PC-9 (cell line): ENCODE data around the gene GPR45. TPM values are rescaled to one million over a fixed set of nuclear protein-coding genes. Genes with fewer than 3 reads are reported as not detected.

ENCODE experiments used
- Bru-seq: library from RNA; stranded (reverse); fragments of 400-500 nt; gene quantifications from one replicate; lab custom pipeline; 2021; lab: Mats Ljungman, UMichigan
- BruChase-seq, 2 experiments: library from RNA; stranded (reverse); fragments of 400-500 nt; gene quantifications; one replicate each; lab custom pipeline; 2021; lab: Mats Ljungman, UMichigan
- BruUV-seq: library from RNA; stranded (reverse); fragments of 400-500 nt; replicated peaks from 2 replicates; lab custom pipeline; 2021; lab: Mats Ljungman, UMichigan
- CTCF ChIA-PET: fragments of 300-600 bp; sonication (Branson Sonifier 250); formaldehyde crosslinking; loops from one replicate; lab custom pipeline; 2022; ENCODE audit warnings: antibody characterized with exemption; lab: Charles Lee
- POLR2A ChIA-PET: fragments of 300-600 bp; sonication (Branson Sonifier 250); formaldehyde crosslinking; loops from one replicate; lab custom pipeline; 2022; ENCODE audit warnings: antibody characterized with exemption; ENCODE audit not compliant: unreplicated experiment; lab: Charles Lee
- DNase-seq, 2 experiments: peaks; one replicate each; pipeline versions ENCODE4 v3.0.0 to v3.0.0-alpha.2; 2015 to 2022; ENCODE audit warnings: mixed read lengths in 1 of 2
- H2AFZ ChIP-seq: fragments of 200-600 bp; sonication (generic); 2 replicates; pipeline ENCODE4 v1.8.1; 2017; ENCODE audit warnings: antibody characterized with exemption
- H3F3A ChIP-seq: fragments of 200-600 bp; sonication (generic); 2 replicates; pipeline ENCODE4 v1.8.1; 2017; ENCODE audit warnings: antibody characterized with exemption, mild to moderate bottlenecking, low read depth; ENCODE audit not compliant: insufficient read depth
- H3K27ac ChIP-seq: fragments of 200-600 bp; sonication (generic); 2 replicates; pipeline ENCODE4 v1.6.1; 2016; ENCODE audit warnings: mixed run types
- H3K27me3 ChIP-seq: fragments of 200-600 bp; sonication (generic); 2 replicates; pipeline ENCODE4 v1.6.1; 2016; ENCODE audit warnings: low read depth, mixed run types; ENCODE audit not compliant: insufficient read depth
- H3K36me3 ChIP-seq: fragments of 200-600 bp; sonication (generic); 2 replicates; pipeline ENCODE4 v1.6.1; 2016; ENCODE audit warnings: low read depth, mixed run types
- H3K4me1 ChIP-seq: fragments of 200-600 bp; sonication (generic); replicated peaks from 2 replicates; pipeline ENCODE4 v1.6.1; 2016; ENCODE audit warnings: mixed run types; ENCODE audit not compliant: insufficient read depth
- H3K4me2 ChIP-seq: fragments of 200-600 bp; sonication (generic); 2 replicates; pipeline ENCODE4 v1.6.1; 2017; ENCODE audit warnings: mixed run types
- H3K4me3 ChIP-seq: fragments of 200-600 bp; sonication (generic); 2 replicates; pipeline ENCODE4 v1.6.1; 2016; ENCODE audit warnings: mixed run types
- H3K79me2 ChIP-seq: fragments of 200-600 bp; sonication (generic); 2 replicates; pipeline ENCODE4 v1.6.1; 2017; ENCODE audit warnings: low read depth, mixed run types
- H3K9me2 ChIP-seq: fragments of 200-600 bp; sonication (generic); 2 replicates; pipeline ENCODE4 v1.8.1; 2017; ENCODE audit warnings: mild to moderate bottlenecking; ENCODE audit not compliant: insufficient read depth
- H3K9me3 ChIP-seq: fragments of 200-600 bp; sonication (generic); 2 replicates; pipeline ENCODE4 v1.8.1; 2016; ENCODE audit warnings: low read depth; ENCODE audit not compliant: insufficient read depth
- H4K20me1 ChIP-seq: fragments of 200-600 bp; sonication (generic); 2 replicates; pipeline ENCODE4 v1.8.1; 2017; ENCODE audit not compliant: insufficient read depth
- CTCF ChIP-seq: fragments of 200-600 bp; sonication (generic); conservative IDR thresholded peaks from 2 replicates; pipeline ENCODE4 v1.6.1; 2017; ENCODE audit warnings: mixed run types, antibody characterized with exemption, mild to moderate bottlenecking, moderate library complexity
- EZH2 ChIP-seq: fragments of 200-600 bp; sonication (generic); IDR thresholded peaks from 2 replicates; pipeline ENCODE4 v1.8.0; 2017; ENCODE audit warnings: antibody characterized with exemption, low read depth
- intact Hi-C: fragments of 100-400 bp; cut with micrococcal nuclease; formaldehyde crosslinking; loops from one replicate; pipeline ENCODE4 v1.10.0; 2022; ENCODE audit not compliant: unreplicated experiment
- long read RNA-seq: library from polyadenylated mRNA; stranded (forward); transcript quantifications from one replicate; pipeline ENCODE4 v2.0.0, GENCODE V29; 2022
- total RNA-seq: library from RNA; stranded (reverse); gene quantifications from 2 replicates; pipeline ENCODE4 v1.2.3, GENCODE V29; 2021

GPR45 gene
- total RNA-seq (not detected in 2 replicates), Bru-seq, nascent RNA (not detected), BruChase-seq, experiment 1, labeled RNA remaining after a 2-hour chase (not detected), BruChase-seq, experiment 2, labeled RNA remaining after a 6-hour chase (not detected)
- long read RNA-seq, result 0 reads

GRCh38 chr2:105241443-105241842 is at the start of gene GPR45:
GPR45 (plus strand) TSS chr2:105241743; CDS start chr2:105241859, 116 bp downstream.
- intact Hi-C loops, result no loop called here
- Histone ChIP-seq H2AFZ (no peak within 1 kb of the TSS), H3K27ac (no peak within 1 kb of the TSS), H3K27me3 (0 out of 2 replicates have a peak, but pooled peaks cover 6% of the 10 kb centered on the region), H3K4me2 (no peak within 1 kb of the TSS), H3K9me2 (no peaks in the 10 kb centered on the region), H3K4me1 (no peaks in the 10 kb centered on the region), H3K4me3 (no peak within 1 kb of the TSS), H3K9me3 (no peaks in the 10 kb centered on the region), H3K79me2 (no peaks in the 10 kb centered on the region), H3K36me3 (no peaks in the 10 kb centered on the region), H3F3A (no peaks in the 10 kb centered on the region), H4K20me1 (no peaks in the 10 kb centered on the region)
- no peak for DNase-seq
- BruUV-seq, result no TSS peak
- CTCF ChIA-PET, result no interaction called here
- POLR2A ChIA-PET, result no interaction called here
- TF ChIP-seq CTCF (no peak), EZH2 (no peak)

DNA sequence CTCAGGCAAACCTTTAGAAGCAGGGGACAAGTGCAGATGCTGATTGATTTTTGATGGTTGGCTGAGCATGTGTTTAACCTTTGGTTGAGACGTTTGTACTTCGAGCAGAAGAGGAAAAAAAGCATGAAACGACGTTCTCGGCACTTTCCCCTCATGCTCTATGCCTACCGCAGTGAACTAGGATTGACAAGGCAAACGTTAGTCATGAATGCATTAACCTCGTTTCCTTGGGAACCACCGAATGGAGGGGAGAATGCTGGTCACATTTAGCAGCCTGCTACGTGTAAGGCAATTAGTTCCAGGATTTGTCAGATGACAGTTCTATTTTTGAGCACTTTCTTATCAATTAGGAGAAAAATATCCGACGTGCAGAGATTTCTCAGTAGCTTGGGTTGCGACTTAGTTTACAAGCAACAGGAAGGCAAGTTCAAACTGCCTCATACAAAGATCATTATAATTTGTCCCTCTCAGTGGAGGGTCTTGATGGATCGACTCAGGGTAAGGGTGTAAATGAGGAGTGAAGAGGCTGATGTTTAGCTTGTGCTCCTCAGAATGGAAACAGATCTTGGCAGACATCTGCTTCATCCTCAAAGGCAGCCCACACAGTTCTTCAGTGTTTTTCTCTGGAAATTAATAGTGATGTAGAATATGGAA is 47.4 kb upstream of the GPR45 start:
- TF ChIP-seq CTCF (no peak), EZH2 (no peak)
- Histone ChIP-seq H3K4me2 (no peak overlapping the region), H3K36me3 (no peaks in the 10 kb centered on the region), H3K9me3 (no peaks in the 10 kb centered on the region; the same call in 1 of the 2 replicates), H3K4me3 (no peak overlapping the region), H3K79me2 (no peaks in the 10 kb centered on the region), H3K9me2 (no peaks in the 10 kb centered on the region), H2AFZ (no peak overlapping the region), H3K4me1 (no peaks in the 10 kb centered on the region), H3K27me3 (peaks cover 58% of the 10 kb centered on the region), H3K27ac (no peak overlapping the region), H4K20me1 (no peaks in the 10 kb centered on the region), H3F3A (no peaks in the 10 kb centered on the region)
- ChIA-PET CTCF (no interaction called here), POLR2A (no interaction called here)
- intact Hi-C loops, result no loop called here
- DNase-seq, result no peak
- BruUV-seq, result no TSS peak

GRCh38 chr2:105196651-105197050 is 44.9 kb upstream of the GPR45 start:
- TF ChIP-seq EZH2 (no peak), CTCF (no peak)

More at GRCh38 chr2:105196651-105197050, 44.9 kb upstream of the GPR45 start:
- Histone ChIP-seq H3K4me1 (no peaks in the 10 kb centered on the region), H3K36me3 (no peaks in the 10 kb centered on the region), H3K9me2 (no peaks in the 10 kb centered on the region), H3K27me3 (peaks cover 70% of the 10 kb centered on the region), H3K4me3 (no peak overlapping the region), H3K27ac (no peak overlapping the region), H3K4me2 (no peak overlapping the region), H2AFZ (no peak overlapping the region), H4K20me1 (no peaks in the 10 kb centered on the region), H3K79me2 (no peaks in the 10 kb centered on the region), H3F3A (no peaks in the 10 kb centered on the region), H3K9me3 (no peaks in the 10 kb centered on the region)
- ChIA-PET CTCF (no interaction called here), POLR2A (no interaction called here)
- intact Hi-C loops, result no loop called here
- no TSS peak for BruUV-seq
- DNase-seq, result no peak
